WTC11 (cell line): ENCODE results near the gene COBL. TPM values are rescaled to one million over a fixed set of nuclear protein-coding genes. Genes with fewer than 3 reads are reported as not detected.

Source experiments
- ATAC-seq: fragments of 200-7000 bp; cut with Tn5 transposase; 2 replicates; pipeline ENCODE4 v1.10.0; 2021; ENCODE audit warnings: mild to moderate bottlenecking, moderate library complexity
- CTCF ChIA-PET: fragments of 300-600 bp; sonication (Branson Sonifier 250); formaldehyde crosslinking; loops from one replicate; lab custom pipeline; 2021; ENCODE audit warnings: antibody characterized with exemption; lab: Charles Lee
- POLR2A ChIA-PET: fragments of 350-600 bp; sonication (Branson Sonifier 250); formaldehyde crosslinking; loops from one replicate; lab custom pipeline; 2021; ENCODE audit warnings: antibody characterized with exemption; lab: Charles Lee
- DNase-seq: peaks from one replicate; pipeline ENCODE4 v3.0.0; 2021; ENCODE audit warnings: low spot score
- H3K27ac Mint-ChIP-seq: 2 replicates; pipeline ENCODE4 v1.8.0; 2021; ENCODE audit warnings: mixed read lengths
- H3K27me3 Mint-ChIP-seq: 2 replicates; pipeline ENCODE4 v1.8.0; 2021; ENCODE audit warnings: low read depth, mild to moderate bottlenecking, moderate library complexity, mixed read lengths
- H3K36me3 Mint-ChIP-seq: 2 replicates; pipeline ENCODE4 v1.8.0; 2021; ENCODE audit warnings: mixed read lengths
- H3K4me1 Mint-ChIP-seq: 2 replicates; pipeline ENCODE4 v1.8.0; 2022; ENCODE audit warnings: mixed read lengths
- H3K4me3 Mint-ChIP-seq: 2 replicates; pipeline ENCODE4 v1.8.0; 2021; ENCODE audit warnings: mild to moderate bottlenecking, moderate library complexity, mixed read lengths
- H3K9me3 Mint-ChIP-seq: 2 replicates; pipeline ENCODE4 v1.8.0; 2021; ENCODE audit warnings: mixed read lengths
- CBFB ChIP-seq: sonication (generic); formaldehyde crosslinking; IDR thresholded peaks from 2 replicates; pipeline ENCODE4 v1.8.1; 2022; ENCODE audit warnings: mild to moderate bottlenecking, low read depth, missing genetic modification reagents
- CREB1 ChIP-seq: sonication (generic); formaldehyde crosslinking; IDR thresholded peaks from 2 replicates; pipeline ENCODE4 v1.8.0; 2023; ENCODE audit warnings: mild to moderate bottlenecking, missing genetic modification reagents
- EMX1 ChIP-seq: fragments of 250-450 bp; sonication (Bioruptor Pico); IDR thresholded peaks from 2 replicates; pipeline ENCODE4 v1.8.0; 2021; ENCODE audit warnings: mild to moderate bottlenecking
- FOXJ3 ChIP-seq: sonication (generic); formaldehyde crosslinking; IDR thresholded peaks from 2 replicates; pipeline ENCODE4 v1.9.0; 2021; ENCODE audit warnings: missing genetic modification reagents, mild to moderate bottlenecking, borderline replicate concordance
- PRRX2 ChIP-seq: fragments of 250-450 bp; sonication (Bioruptor Pico); IDR thresholded peaks from 2 replicates; pipeline ENCODE4 v1.8.0; 2021; ENCODE audit warnings: mild to moderate bottlenecking
- RORB ChIP-seq: fragments of 250-450 bp; sonication (Bioruptor Pico); IDR thresholded peaks from 2 replicates; pipeline ENCODE4 v1.9.0; 2021; ENCODE audit warnings: mild to moderate bottlenecking
- ZNF232 ChIP-seq: sonication (generic); formaldehyde crosslinking; IDR thresholded peaks from 2 replicates; pipeline ENCODE4 v1.8.0; 2022; ENCODE audit warnings: mild to moderate bottlenecking, missing genetic modification reagents
- ZNF396 ChIP-seq: fragments of 250-450 bp; sonication (Bioruptor Pico); IDR thresholded peaks from 2 replicates; pipeline ENCODE4 v1.8.0; 2021; ENCODE audit warnings: mild to moderate bottlenecking, moderate library complexity, borderline replicate concordance
- ZNF416 ChIP-seq: fragments of 250-450 bp; sonication (Bioruptor Pico); IDR thresholded peaks from 2 replicates; pipeline ENCODE4 v1.9.0; 2021; ENCODE audit warnings: mild to moderate bottlenecking, inconsistent platforms
- ZNF423 ChIP-seq: fragments of 250-450 bp; sonication (Bioruptor Pico); IDR thresholded peaks from 2 replicates; pipeline ENCODE4 v2.1.2; 2022; ENCODE audit warnings: mild to moderate bottlenecking, moderate library complexity
- ZNF671 ChIP-seq: fragments of 250-450 bp; sonication (Bioruptor Pico); IDR thresholded peaks from 2 replicates; pipeline ENCODE4 v1.8.0; 2021; ENCODE audit warnings: mild to moderate bottlenecking
- total RNA-seq: library from RNA; stranded (reverse); gene quantifications from 3 replicates; pipeline ENCODE4 v1.2.3, GENCODE V29; 2021
- TF ChIP-seq, protein P1 (sequence below): sonication (generic); formaldehyde crosslinking; IDR thresholded peaks from 2 replicates; pipeline ENCODE4 v1.8.1; 2023; ENCODE audit warnings: mild to moderate bottlenecking, missing genetic modification reagents, moderate library complexity
- TF ChIP-seq, protein P2 (sequence below): fragments of 250-450 bp; sonication (Bioruptor Pico); IDR thresholded peaks from 2 replicates; pipeline ENCODE4 v2.1.2; 2022; ENCODE audit warnings: mild to moderate bottlenecking, moderate library complexity
- TF ChIP-seq, protein P3 (sequence below): sonication (generic); formaldehyde crosslinking; IDR thresholded peaks from 2 replicates; pipeline ENCODE4 v1.8.1; 2022; ENCODE audit warnings: low read depth, missing genetic modification reagents, borderline replicate concordance
- TF ChIP-seq, protein P4 (sequence below): fragments of 250-450 bp; sonication (Bioruptor Pico); IDR thresholded peaks from 2 replicates; pipeline ENCODE4 v1.9.0; 2021; ENCODE audit warnings: moderate library complexity, mild to moderate bottlenecking, inconsistent platforms, borderline replicate concordance
- TF ChIP-seq, protein P5 (sequence below): sonication (generic); formaldehyde crosslinking; IDR thresholded peaks from 2 replicates; pipeline ENCODE4 v1.8.0; 2022; ENCODE audit warnings: mild to moderate bottlenecking, missing genetic modification reagents
- TF ChIP-seq, protein P6 (sequence below): sonication (generic); formaldehyde crosslinking; IDR thresholded peaks from 2 replicates; pipeline ENCODE4 v1.8.1; 2022; ENCODE audit warnings: mild to moderate bottlenecking, moderate library complexity, missing genetic modification reagents
- TF ChIP-seq, protein P7 (sequence below): sonication (generic); formaldehyde crosslinking; IDR thresholded peaks from 2 replicates; pipeline ENCODE4 v1.8.0; 2022; ENCODE audit warnings: mild to moderate bottlenecking, missing genetic modification reagents
- TF ChIP-seq, protein P8 (sequence below): sonication (generic); formaldehyde crosslinking; IDR thresholded peaks from 2 replicates; pipeline ENCODE4 v1.8.1; 2022; ENCODE audit warnings: mild to moderate bottlenecking, missing genetic modification reagents, moderate library complexity, borderline replicate concordance

COBL gene
- total RNA-seq, 1 experiment from 2014 or later: 36.5 TPM

DNA sequence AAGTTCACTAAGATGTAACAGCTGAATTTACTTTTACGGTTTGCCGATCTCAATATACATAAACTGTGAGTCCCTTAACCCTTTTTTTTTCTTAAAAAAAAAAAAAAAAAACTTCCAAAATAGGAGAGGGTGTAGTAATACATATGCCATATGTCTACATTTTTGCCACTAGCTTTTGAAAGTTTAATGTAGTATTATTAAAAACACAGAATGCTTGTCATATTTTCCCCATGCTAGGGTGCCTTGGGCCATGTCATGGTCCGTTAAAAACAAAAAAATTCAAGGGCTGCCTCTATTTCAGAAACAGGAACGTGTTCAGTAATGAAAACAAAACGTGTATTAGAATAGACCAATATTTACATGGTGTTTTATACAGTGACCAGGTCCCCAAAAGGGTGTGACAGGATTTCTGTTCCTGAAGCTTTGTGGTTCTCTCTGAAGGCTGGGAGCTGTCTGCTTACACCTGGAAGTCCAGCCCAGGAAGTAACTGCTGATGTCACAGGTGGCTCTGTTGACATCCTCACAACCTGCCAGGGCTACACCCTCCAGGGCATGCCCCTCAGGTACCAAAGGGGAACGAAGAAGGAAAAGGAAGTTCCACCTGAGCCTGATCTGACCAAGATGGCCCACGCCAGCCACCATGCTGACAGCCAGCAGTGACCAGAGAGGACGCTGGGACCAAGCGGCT lies 79.0 kb downstream of the COBL start:
- CTCF ChIA-PET: interaction anchor here (0.6 to 3.1 kb wide), 5 partner anchors 12 to 129 kb away, joined by 3 to 17 read pairs (median 4); no protein-coding TSS in a partner anchor
- POLR2A ChIA-PET: no interaction called here
- no peaks in the 10 kb centered on the region for H3K36me3 Mint-ChIP-seq
- H3K9me3 Mint-ChIP-seq: peaks cover 4% of the 10 kb centered on the region; the same call in 1 of the 2 replicates
- peaks cover 62% of the 10 kb centered on the region for H3K4me1 Mint-ChIP-seq
- no peak overlapping the region for H3K27ac Mint-ChIP-seq
- H3K4me3 Mint-ChIP-seq: no peak overlapping the region
- no peak for ATAC-seq
- no peak for DNase-seq
- no peaks in the 10 kb centered on the region for H3K27me3 Mint-ChIP-seq
- TF ChIP-seq, protein P1, sequence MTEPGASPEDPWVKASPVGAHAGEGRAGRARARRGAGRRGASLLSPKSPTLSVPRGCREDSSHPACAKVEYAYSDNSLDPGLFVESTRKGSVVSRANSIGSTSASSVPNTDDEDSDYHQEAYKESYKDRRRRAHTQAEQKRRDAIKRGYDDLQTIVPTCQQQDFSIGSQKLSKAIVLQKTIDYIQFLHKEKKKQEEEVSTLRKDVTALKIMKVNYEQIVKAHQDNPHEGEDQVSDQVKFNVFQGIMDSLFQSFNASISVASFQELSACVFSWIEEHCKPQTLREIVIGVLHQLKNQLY (CRISPR knock-in tag): no peak
- TF ChIP-seq CBFB (CRISPR knock-in tag) (no peak), ZNF232 (CRISPR knock-in tag) (no peak), RORB (no peak), ZNF416 (CRISPR knock-in tag) (no peak), ZNF423 (no peak), ZNF396 (CRISPR knock-in tag) (no peak), PRRX2 (CRISPR knock-in tag) (no peak), CREB1 (CRISPR knock-in tag) (no peak), EMX1 (CRISPR knock-in tag) (no peak), ZNF671 (CRISPR knock-in tag) (no peak), FOXJ3 (CRISPR knock-in tag) (no peak)
- TF ChIP-seq, protein P2, sequence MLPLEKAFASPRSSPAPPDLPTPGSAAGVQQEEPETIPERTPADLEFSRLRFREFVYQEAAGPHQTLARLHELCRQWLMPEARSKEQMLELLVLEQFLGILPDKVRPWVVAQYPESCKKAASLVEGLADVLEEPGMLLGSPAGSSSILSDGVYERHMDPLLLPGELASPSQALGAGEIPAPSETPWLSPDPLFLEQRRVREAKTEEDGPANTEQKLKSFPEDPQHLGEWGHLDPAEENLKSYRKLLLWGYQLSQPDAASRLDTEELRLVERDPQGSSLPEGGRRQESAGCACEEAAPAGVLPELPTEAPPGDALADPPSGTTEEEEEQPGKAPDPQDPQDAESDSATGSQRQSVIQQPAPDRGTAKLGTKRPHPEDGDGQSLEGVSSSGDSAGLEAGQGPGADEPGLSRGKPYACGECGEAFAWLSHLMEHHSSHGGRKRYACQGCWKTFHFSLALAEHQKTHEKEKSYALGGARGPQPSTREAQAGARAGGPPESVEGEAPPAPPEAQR (CRISPR knock-in tag): no peak
- TF ChIP-seq, protein P3, sequence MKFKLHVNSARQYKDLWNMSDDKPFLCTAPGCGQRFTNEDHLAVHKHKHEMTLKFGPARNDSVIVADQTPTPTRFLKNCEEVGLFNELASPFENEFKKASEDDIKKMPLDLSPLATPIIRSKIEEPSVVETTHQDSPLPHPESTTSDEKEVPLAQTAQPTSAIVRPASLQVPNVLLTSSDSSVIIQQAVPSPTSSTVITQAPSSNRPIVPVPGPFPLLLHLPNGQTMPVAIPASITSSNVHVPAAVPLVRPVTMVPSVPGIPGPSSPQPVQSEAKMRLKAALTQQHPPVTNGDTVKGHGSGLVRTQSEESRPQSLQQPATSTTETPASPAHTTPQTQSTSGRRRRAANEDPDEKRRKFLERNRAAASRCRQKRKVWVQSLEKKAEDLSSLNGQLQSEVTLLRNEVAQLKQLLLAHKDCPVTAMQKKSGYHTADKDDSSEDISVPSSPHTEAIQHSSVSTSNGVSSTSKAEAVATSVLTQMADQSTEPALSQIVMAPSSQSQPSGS: no peak
- TF ChIP-seq, protein P4, sequence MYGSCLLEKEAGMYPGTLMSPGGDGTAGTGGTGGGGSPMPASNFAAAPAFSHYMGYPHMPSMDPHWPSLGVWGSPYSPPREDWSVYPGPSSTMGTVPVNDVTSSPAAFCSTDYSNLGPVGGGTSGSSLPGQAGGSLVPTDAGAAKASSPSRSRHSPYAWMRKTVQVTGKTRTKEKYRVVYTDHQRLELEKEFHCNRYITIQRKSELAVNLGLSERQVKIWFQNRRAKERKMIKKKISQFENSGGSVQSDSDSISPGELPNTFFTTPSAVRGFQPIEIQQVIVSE (CRISPR knock-in tag): no peak
- TF ChIP-seq, protein P5, sequence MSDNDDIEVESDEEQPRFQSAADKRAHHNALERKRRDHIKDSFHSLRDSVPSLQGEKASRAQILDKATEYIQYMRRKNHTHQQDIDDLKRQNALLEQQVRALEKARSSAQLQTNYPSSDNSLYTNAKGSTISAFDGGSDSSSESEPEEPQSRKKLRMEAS (CRISPR knock-in tag): no peak
- TF ChIP-seq, protein P6, sequence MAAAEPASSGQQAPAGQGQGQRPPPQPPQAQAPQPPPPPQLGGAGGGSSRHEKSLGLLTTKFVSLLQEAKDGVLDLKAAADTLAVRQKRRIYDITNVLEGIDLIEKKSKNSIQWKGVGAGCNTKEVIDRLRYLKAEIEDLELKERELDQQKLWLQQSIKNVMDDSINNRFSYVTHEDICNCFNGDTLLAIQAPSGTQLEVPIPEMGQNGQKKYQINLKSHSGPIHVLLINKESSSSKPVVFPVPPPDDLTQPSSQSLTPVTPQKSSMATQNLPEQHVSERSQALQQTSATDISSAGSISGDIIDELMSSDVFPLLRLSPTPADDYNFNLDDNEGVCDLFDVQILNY: no peak
- TF ChIP-seq, protein P7, sequence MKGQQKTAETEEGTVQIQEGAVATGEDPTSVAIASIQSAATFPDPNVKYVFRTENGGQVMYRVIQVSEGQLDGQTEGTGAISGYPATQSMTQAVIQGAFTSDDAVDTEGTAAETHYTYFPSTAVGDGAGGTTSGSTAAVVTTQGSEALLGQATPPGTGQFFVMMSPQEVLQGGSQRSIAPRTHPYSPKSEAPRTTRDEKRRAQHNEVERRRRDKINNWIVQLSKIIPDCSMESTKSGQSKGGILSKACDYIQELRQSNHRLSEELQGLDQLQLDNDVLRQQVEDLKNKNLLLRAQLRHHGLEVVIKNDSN: no peak
- TF ChIP-seq, protein P8, sequence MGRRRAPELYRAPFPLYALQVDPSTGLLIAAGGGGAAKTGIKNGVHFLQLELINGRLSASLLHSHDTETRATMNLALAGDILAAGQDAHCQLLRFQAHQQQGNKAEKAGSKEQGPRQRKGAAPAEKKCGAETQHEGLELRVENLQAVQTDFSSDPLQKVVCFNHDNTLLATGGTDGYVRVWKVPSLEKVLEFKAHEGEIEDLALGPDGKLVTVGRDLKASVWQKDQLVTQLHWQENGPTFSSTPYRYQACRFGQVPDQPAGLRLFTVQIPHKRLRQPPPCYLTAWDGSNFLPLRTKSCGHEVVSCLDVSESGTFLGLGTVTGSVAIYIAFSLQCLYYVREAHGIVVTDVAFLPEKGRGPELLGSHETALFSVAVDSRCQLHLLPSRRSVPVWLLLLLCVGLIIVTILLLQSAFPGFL (CRISPR knock-in tag): no peak
